GM10847 (cell line): ENCODE results near the gene NFE2L3.
A peak's percentile ranks its signal among the peaks of the same experiment; 100 is the strongest.

Experiments used
- POLR2A ChIP-seq: IDR thresholded peaks from 2 replicates; pipeline ENCODE4 v1.6.1; 2011; ENCODE audit not compliant: insufficient read length; ENCODE audit errors: extremely low read depth

The NFE2L3 gene, protein sequence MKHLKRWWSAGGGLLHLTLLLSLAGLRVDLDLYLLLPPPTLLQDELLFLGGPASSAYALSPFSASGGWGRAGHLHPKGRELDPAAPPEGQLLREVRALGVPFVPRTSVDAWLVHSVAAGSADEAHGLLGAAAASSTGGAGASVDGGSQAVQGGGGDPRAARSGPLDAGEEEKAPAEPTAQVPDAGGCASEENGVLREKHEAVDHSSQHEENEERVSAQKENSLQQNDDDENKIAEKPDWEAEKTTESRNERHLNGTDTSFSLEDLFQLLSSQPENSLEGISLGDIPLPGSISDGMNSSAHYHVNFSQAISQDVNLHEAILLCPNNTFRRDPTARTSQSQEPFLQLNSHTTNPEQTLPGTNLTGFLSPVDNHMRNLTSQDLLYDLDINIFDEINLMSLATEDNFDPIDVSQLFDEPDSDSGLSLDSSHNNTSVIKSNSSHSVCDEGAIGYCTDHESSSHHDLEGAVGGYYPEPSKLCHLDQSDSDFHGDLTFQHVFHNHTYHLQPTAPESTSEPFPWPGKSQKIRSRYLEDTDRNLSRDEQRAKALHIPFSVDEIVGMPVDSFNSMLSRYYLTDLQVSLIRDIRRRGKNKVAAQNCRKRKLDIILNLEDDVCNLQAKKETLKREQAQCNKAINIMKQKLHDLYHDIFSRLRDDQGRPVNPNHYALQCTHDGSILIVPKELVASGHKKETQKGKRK

DNA sequence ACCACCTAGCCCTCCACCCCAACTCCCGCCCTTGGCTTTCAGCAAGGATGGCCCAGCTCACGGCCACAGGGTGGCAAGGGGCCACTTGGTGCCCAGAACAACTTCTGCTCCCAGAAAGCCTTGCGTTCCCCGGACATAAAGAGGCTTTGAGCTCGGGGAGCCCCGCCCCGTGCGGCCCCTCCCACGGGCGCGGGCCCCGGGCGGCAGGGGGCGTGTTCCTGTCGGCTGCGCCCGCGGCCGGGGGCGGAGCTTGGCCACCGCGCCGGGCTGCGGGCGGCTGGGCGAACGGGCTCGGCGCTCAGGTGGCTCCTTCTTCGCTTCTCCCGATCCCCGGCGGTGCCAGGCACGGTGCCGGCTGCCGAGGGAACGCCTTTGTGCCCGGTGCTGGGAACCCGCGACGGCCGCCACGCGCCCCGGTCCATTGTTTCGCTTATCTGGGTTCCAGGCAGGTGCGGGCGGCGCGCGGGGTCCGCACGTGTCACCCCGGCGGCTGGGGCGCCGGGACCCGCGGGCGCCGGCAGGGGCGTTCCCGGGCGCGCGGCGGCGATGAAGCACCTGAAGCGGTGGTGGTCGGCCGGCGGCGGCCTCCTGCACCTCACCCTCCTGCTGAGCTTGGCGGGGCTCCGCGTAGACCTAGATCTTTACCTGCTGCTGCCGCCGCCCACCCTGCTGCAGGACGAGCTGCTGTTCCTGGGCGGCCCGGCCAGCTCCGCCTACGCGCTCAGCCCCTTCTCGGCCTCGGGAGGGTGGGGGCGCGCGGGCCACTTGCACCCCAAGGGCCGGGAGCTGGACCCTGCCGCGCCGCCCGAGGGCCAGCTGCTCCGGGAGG, at the start of gene NFE2L3:
TSS of gene NFE2L3 (plus strand) at position 246 of the 829 bp plus-strand sequence. CDS start at position 547, 301 bp downstream.
- TF ChIP-seq POLR2A, result peak; percentile 73

DNA sequence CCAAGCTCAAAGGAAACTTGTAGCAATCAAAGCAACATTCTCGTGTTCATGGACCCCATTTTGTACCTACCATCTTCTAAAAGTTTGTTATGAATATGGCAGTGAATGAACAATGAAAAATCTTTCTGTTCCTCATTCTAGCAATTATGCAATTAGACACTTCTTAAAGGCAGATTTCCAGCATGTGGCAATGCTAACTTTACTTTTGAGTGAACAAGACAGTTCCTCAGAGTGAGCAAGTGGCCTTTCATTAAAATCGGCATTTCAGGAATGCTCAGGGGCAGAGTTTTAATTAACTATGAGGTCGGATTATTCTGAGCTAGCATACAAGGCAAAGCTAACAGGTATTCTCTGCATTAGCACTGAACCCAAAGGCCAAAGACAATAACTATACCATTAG, 48.4 kb upstream of the NFE2L3 start:
- TF ChIP-seq POLR2A, result no peak

DNA sequence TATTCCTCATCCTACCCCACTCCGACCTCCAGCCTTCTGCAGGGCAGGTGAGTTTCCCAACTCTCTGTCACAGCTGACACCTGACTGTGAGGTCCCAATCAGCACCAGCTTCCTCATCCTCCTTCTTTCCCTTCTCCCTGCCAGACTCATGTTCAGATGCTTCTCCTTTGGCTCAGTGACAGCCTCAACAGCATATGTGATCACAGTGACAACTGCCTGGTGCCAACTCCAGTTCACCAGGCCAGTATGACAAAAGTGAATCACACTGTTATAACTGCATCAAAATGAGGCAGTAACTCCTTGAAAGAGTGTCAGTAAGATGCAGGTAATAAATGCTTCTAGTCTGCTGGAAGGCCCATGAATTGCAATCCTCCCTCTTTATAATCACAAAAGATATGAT, 46.8 kb upstream of the NFE2L3 start:
- TF ChIP-seq POLR2A, result no peak

DNA sequence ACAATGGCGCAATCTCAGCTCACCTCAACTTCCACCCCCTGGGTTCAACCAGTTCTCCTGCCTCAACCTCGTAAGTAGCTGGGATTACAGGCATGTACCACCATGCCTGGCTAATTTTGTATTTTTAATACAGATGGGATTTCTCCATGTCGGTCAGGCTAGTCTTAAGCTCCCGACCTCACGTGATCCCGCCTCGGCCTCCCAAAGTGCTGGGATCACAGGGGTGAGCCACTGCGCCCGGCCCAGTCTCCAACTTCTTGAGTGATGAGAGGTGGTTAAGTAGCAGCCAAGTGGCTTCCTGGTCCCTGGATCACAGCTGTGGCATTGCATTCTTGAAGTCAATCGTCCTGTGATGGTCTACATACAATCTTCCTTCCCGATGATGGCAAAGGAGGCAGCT, 46.1 kb upstream of the NFE2L3 start:
- no peak for TF ChIP-seq POLR2A

DNA sequence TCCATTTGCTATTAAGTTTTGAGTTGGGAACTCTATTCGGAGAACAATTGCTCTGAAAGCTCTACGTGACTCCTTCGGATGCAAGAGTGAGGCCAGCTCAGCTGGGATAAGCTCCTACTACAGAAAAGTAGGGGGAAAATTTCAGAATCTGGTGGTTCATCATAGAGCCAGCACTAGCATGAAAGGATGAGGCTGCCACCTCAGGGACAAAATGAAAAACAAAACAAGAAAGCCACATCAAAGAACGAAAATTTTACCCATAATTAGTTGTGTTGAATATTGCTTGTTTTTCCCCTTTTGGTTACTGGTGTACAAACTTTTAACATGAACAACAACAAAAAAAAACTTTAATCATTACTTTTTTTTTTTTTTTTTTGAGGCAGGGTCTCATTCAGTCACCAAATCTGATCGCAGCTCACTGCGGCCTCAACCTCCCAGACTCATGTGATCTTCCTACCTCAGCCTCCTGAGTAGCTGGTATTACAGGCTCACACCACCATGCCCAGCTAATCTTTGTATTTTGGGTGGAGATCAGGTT, 39.7 kb upstream of the NFE2L3 start:
- no peak for TF ChIP-seq POLR2A

DNA sequence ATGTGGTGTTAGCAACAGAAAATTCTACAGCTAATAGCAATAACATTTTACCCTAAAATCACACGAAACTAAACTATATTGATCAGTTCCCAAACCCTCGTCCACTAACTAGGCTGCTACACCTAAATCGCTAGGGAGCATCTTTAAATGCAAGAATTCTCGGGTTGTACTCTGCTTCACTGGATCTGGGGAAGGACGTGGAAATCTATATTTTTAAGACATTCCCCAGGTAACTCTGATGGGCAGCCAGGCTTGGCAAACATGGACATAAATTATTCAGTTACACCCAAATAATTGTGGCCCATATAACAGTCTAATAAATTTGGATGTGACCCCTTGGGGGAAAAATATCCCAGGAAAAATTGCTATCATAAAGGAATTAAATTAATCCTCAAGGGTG, 36.3 kb upstream of the NFE2L3 start:
- no peak for TF ChIP-seq POLR2A

DNA sequence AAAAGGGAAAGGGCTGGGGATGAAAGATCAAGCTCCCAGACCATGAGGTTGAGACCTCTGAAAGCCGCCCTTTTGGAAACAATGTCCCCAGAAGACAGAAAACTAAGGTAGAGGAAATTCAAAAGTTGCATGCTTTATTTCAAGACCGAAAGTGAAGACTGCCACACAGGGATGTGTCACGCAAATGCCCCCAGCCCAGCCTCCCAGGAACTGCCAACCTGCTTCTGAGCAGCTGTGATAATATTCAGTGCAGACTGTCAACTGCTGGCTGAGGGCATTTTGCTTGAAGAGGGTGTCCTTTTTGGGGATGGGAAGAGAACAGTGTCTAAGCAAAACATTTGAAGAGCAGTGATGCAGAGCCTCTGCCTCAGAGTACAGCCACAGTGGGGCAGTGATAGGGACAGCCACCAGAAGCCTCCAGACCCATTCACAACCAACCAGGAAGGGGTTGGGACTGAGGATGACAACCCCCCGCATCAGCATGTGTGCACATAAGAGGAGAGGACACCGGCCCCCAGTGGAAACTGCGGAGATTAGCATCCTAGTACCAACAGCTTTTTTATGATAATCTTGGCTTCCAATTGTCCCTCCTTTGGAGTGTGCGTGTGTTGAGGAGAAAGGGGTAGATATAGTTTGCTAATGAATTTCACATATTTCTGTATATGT, 34.7 kb upstream of the NFE2L3 start:
- no peak for TF ChIP-seq POLR2A

DNA sequence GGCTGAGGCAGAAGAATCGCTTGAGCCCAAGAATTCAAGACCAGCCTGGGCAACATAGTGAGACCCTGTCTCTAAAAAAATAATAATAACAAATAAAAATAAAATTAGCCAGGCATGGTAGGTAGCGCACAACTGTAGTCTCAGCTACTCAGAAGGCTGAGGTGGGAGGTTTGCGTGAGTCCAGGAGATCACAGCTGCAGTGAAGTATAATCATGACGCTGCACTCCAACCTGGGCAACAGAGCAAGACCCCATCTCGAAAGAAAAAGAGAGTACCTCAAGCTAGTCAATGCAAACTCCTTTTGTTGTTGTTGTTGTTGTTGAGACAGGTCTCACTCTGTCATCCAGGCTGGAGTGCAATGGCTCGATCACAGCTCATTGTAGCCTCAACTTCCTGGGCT, 34.0 kb upstream of the NFE2L3 start:
- no peak for TF ChIP-seq POLR2A

DNA sequence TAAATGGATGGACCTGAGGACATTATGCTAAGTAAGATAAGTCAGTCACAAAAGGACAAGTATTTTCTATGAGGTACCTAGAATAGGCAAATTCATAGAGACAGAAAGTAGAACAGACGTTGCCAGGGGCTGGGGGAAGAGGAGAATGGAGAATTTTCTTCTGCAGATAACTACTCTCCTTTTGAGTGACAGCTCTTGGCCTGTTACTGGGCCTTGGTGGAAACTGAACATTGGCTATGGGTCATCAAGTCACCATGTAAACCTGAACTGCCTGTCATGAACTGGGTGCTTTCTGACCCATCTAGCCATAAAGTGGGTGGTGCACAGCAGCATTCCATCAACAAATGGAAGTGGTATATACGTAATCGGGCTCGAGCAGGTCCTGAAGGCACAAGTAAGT, 29.3 kb upstream of the NFE2L3 start:
- TF ChIP-seq POLR2A, result no peak

DNA sequence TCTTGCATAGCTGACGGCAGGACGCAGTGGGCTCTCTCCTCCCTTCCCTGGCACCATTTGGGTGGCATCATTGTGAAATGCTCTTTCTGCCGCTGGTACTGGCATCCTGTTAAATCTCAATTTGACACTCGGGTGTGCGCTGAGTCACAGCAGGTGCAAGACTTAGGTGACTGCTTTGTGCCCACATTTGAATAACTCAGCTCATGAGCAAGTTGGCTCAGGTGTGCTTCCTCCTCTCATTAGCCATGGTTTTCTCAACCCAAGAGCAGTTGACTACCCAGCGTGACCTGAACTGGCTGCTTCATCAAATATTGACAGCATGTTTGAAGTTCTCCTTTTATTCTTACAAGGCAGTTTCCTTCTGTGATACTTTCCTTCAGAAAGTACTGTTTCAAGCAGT, 24.6 kb upstream of the NFE2L3 start:
- TF ChIP-seq POLR2A, result no peak

DNA sequence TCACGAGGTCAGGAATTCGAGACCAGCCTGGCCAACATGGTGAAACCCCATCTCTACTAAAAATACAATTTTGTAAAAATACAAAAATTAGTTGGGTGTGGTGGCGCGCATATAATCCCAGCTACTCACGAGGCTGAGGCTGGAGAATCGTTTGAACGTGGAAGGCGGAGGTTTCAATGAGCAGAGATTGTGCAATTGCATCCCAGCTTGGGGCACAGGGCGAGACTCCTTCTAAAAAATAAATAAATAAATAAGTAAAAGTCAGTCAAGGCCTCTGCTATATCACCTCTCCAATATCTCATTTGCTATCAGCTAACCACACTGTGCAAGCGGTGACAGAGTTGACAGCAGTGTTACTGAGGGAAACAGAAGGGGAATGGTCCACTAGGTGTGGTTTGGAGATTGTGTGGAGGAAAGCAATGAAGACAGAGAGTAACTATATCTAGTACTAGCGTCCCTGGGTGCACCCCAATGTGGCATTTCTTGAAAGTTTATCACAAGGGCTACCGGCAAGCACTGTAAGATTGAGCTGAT, 20.9 kb upstream of the NFE2L3 start:
- TF ChIP-seq POLR2A, result no peak

DNA sequence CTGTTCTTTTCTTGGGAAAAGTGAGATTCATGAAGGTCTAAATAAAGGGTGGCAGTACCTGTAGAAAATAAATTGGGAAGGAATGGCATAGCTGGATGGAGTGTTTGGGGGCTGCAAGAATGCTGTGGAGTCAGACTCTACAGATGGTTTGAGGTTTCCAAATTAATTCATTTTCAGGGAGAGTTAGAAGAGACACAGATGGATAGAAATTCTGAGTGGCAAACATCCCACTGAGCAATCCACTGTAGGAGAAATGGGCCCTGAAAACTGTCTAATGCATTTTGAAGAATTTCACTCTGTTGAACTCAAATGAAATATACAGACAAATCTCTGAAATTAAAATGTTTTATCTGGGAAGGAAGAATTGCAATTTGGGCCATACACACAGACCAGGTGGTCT, 16.9 kb upstream of the NFE2L3 start:
- TF ChIP-seq POLR2A, result no peak

DNA sequence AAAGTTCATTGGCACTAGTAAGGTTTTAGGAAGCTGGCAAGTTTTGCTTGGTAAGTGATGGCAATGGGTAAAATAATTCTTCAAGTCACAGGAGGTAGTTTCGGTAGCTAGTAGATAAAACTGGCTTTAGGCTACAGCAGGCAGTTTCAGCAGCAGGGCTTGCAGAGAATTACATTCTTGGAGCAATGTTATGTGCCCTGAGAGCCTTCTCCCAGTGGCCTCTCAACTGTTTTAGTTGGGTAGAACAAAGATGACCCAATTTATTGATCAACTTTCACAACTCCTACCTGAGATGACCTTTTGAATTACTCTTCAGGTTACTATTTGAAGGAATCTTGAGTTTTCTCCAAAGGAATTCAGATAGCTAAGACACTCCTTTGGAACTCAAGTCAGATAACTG, 16.4 kb upstream of the NFE2L3 start:
- no peak for TF ChIP-seq POLR2A

DNA sequence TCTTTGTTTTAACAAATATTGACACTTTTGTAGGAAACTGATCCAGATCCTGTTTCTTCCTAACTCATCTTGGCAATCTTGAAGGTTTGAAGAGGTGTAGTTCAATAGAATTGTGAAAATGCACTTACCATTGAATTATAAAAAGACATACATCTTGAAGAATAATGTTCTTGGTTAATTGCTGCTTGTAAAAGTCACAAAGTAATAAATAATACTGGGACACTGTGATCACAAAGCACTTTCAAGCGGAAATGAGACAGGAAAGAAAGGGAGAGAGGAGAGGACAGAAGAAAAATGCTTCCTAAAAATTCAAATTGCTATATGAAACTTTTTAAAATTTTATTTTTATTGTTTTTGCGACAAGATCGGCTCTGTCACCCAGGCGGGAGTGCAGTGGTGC, 15.2 kb upstream of the NFE2L3 start:
- no peak for TF ChIP-seq POLR2A

DNA sequence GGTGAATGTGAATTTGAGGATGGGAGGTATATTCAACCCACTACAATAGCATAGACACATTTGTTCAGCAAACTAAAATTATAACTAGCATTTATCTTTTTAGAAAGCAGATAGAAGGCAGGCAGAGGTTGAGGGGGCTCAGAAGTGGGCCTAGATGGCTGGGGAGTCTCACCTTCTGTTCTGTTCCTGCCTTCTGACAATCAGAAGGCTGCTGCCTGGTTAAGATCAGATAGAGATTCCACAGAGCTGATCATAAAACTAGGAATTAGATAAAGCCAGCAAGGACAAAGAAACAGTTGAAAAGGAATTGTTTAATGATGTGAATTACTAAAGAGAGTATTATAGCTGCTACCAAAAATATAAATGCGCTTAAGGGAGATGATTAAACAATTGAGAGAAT, 11.6 kb upstream of the NFE2L3 start:
- TF ChIP-seq POLR2A, result no peak
